ENCODE results near the gene CAMKK2.
A peak's percentile ranks its signal among the peaks of the same experiment; 100 is the strongest.
"Not testable (repeated sequence)": the region's sequence is repeated elsewhere in the genome, so short reads cannot be mapped to it uniquely, and the experiment has no call there.

The CAMKK2 gene

DNA sequence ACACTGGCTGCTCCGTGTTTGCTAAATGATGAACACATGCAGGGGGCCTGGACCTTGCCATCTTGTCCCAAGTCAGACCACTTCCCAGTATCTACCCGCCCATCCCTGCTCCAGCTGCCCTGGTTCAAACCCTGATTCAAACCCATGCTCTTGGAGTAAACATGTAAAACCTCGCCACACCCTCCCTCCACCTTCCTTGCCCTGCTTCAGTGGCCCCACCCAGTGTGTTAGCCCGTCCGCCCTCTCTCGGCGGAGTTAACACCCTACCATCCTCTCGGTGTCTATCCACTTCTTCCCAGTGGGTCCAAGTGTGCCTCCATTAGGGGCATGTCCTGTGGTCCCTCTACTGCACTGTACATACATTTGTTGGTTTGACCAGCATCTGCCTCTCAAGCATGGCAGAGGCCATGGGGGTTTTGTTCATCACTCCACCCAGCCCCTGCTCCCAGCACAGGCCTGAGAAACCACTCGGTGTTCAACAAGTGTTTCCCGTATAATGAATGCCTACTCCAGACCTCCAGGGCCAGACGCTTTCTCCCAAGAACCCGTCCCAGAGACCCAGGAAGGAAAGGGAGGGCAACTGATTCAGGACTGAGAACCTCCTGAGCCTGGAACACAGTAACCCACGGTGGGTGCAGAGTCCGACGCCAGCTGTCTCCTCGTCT is 49.5 kb downstream of the CAMKK2 start:
- no peak for DNase-seq

DNA sequence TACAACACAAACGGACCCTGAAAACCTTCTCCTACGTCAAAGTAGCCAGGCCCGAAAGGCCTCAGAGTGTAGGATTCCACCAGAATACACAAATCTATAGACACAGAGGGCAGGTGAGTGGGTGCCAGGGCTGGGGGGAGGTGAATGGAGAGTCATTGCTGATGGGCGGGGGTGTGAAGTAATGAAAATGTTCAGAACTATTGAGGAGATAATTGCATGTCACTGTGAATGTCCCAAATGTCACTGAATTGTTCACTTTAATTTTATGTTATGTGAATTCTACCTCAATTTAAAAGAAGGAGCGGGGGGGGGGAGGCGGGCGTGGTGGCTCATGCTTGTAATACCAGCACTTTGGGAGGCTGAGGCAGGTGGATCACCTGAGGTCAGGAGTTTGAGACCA is 50.6 kb downstream of the CAMKK2 start:
- DNase-seq = no peak

DNA sequence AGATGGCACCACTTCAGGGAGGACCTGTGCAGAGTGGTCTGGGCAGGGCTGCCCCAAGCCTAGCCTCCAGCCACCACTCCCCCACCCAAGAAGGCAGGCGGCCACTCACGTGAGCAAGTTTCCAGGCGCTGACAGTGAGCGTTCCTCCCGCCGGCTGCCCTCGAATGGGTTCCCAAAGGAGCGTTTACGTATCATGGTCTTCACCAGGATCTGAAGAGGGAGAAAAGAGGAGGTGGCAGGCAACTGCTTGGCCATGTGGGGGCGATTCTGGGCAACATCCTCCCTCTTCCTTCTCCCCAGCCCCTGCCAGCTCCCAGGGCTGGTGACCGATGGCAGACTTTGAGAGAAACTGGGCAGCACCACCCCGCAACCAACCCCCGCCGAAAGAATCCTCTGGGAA is 51.5 kb downstream of the CAMKK2 start:
- DNase-seq = no peak

DNA sequence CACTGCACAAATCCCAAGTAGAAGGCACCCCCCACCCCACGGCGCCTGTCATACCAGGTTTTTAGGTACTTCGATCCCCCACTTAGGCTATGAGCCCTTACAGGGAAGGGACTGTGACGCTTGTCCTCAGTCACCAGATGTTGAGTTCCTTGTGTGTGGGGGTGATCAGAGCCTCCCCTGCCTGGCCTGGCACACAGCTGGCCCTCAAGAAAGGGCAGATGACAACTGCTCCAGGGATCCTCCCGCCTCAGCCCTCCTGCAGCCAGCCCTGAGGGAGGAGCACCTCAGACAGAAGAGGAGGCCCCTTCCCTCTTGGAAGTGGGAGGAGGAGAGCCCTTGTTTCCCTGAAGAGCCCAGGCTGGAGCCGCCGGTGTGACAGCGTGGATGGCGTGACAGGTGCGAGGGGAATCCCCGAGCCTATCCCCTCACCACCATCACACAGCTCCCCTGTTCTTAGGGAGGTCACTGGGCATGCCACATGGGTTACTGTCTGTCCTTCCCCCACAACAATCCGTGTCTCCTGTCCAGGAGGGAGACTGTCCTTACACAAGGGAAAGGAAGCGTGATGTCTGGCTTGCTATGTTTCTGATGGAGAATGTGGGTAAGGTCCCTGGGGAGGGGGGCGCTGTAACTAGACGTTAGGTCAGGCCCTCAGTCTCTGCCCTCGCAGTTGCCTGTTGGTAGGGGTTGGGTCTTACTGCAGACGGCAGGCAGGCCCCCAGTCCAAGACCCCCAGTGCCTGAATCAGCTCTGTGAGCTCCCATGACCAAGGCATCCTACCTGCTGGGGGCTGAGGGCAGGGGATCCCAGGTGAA is 55.1 kb downstream of the CAMKK2 start:
- peak; percentile 61 for DNase-seq

DNA sequence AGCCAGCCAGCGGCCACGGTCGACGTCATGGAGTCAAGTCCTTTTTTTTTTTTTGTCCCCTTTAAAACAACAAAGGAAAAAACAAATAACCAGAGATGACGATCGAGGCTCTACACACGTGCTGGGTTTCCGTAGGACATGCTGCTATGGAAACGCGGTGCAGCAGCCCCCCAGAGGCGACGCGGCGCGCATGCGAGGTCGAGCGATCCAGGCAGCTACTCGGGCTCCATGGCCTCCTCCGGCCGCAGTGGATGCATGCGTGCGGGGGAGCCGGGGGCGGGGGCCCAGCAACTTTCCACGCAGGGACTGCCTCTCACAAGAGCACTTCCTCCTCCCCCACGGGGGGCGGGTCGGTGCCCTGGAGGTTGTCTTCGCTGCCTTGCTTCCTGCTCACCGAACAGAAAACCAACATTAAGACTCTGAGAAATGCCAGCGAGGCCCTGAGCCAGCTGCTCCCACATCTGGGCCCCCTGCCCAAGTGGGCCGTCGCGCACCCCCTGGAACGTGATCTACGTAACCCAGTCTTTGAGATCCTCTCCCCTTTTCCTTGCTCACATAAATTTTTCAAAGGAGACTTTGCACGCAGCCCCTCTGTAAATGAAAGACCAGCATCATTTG is 55.9 kb downstream of the CAMKK2 start:
- DNase-seq = peak; percentile 84

DNA sequence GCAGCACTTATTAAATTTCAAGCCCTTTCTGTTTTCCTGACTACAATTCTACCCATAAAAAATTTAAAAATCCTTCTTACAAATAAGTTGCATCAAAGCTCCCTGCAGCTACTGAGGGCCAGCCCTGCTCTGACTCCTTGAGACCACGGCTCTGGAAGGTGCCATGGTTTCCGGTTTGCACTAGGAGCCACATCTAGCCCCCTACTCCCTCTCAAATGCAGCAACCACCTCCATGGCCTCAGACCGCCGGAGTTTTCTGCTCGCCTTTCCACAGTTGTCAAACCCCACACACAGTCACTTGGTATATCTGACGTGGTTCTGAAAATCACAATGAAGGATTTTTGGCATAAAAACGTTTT is 56.5 kb downstream of the CAMKK2 start:
- DNase-seq = no peak

DNA sequence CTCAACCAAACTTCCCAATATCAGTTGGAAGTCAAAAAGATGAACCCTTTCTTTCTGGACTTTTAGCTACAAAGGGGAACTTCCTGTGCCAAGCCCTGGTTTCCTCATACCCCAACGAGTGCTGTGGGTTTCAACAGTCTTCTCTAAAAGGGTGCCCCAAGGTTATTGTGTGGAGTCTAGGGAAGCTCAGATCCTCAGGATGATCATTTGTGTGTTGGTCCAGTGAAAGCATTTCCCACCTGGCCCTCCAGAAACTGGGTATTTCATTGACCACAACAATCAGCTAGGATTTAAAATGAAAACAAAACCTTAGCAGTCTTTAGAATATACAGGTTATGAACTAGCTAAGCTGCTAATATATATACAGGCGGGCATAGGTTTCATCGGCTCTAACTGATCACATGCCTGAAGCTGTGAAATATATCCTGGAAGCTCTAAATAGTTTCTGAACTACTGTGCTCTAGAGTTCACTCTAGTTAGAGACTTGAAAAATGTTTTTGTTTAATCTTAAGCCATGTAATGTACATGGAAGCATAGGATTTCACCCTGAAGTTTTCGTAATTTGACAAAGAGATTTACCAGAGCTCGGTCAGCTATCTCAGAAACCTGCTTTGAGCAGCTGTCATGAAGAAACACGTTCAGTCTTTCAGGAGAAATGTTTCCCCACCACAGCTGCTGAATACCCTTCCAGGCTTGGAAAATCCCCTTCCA is 57.0 kb downstream of the CAMKK2 start:
- no peak for DNase-seq

DNA sequence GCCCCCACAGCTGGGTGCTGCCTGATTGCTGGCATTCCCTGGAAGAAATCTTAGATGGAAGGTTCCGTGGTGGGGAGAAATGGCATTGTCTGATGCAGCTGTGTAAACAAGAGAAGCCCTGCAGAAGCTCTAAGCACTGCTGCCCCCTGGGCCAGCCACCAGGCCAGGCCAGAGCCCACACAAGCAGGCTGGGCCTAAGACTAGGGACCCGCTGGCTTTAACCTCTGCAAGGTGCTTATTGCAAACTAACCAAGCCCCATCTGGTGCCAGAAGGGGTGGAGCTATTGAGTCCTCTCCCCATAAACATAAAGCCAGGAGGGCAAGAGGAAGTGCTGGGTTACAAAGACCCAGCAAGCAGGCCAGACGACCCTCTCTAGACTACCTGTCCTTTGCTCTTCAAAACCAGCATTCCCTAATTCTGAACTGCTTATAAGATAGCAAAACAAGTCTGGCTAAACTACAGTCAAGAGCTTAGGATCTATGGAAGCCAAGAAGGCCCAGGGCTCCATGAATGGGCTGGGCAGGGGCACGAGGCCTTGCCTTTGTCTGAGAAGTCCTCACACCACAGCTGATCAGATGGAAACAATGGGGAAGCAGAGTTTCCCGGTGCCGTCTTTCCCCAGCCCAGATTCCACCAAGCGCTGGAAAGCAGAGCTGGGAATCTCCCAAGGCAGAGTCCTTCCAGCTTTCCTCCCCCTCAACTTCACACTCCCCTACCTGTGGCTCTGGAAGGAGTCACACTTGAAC is 57.7 kb downstream of the CAMKK2 start:
- DNase-seq = peak; percentile 40

DNA sequence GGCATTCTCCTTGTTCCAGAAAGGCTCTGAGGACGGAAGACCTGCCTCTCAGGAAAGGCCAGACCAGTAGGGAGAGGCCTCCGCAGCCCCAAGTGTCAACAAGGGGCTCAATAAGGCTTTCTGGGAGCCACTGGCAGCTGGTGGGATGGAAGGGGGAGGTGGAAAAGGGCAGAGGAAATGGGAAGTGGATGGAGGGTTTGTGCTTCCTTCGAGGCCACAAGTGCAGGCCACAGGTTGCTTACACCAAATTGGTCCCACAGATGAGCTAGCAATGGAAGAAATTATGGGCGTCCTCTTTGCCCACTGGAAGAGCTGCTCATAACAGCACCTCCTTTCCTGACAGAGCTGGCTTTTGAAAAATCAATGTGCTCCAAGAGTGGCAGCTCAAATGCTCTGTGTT is 58.4 kb downstream of the CAMKK2 start:
- DNase-seq = no peak

DNA sequence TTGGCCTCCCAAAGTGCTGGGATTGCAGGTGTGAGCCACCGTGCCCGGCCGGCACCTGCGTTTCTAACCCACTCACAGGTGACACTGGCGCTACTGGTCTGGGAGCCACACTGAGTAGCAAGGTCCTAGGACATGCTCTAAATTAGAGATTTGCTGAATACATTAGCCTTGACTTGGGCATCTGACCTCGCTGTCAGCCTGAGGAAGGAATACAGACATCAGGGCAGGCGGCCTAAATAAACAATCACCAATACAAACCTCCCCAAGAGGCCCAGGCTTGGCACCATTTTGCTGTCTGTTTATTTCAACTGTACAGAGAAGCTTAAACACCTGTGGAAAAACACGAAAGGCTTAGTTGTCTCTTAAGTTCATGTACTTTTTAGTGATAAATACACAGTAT is 59.1 kb downstream of the CAMKK2 start:
- DNase-seq = no peak

DNA sequence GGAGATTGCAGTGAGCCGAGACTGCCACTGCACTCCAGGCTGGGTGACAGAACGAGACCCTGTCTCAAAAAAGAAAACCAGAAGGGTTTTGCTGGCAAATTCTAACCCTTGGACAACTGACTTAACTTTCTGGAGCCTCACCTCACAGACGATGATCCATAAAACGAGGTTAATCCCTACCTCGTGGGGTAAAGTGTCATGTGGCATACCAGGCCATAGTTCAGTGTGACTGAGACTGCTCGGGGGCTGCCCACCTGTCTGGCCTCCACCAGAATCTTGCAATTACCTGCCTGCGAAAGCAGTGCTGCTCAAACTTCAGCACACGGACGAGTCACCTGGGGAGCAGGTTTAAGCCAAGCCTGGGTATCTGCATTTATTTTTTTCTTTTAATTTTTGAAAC is 59.7 kb downstream of the CAMKK2 start:
- DNase-seq = no peak

DNA sequence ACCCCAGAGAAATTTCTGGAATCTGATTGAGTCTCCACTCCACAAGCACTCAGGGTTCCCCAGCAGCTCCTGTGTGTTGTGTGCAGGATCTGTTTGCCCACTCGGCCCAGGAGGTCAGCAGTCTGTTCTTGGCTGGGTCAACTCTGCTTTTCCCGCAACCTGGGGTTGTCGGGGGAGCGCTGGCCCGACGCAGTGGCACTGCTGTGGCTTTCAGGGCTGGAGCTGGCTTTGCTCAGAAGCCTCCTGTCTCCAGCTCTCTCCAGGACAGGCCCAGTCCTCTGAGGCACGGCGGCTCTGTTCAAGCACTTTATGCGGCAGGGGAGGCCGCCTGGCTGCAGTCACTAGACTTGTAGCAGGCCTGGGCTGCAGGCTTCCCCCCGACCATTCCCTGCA is 62.9 kb downstream of the CAMKK2 start:
- DNase-seq = no peak

DNA sequence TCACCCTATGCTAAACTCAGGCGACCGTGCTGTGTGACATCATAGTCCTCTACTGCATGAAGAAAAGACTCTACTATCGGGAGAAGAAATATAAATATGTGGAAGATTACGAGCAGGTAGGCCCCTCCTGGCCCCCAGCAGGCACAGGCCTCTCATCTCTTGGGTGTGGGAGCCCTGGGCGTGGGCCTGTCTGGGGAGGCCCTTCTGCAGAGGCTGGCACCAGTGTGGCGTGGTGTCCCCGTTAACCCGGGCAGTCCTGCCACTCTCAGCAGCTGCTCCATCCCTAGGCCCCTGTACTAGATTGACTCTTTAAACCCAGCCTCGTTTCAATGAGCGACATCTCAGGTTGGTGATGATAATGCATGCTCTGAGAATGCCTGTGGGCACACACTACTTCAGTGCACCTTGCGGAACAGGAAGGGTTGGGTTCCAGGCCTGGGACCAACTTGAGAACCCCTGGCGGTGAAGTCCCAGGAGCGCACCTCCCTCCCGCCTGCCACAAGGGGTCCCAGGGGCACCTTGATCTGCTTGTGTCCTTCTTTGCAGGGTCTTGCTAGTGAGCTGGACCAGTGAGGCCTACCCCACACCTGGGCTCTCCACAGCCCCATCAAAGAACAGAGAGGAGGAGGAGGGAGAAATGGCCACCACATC is 63.4 kb downstream of the CAMKK2 start:
- no peak for DNase-seq

DNA sequence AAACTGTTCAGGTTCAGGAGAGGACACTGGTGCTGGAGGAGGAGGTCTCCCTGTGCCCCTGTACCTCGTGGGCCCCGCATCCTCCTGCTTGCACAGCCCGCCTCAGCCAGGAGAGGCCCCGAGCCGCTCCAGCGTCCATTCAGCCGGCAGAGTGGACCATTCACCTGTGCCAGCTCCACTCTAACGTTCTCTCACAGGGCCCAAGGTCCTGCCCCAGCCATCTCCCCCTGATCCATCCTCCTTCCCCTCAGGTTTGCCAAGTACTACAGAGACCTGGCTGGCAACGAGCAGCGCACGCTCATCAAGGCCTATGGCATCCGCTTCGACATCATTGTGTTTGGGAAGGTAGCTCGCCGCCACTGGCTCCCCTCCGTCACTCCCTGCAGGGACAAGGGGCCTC is 64.3 kb downstream of the CAMKK2 start:
- no peak for DNase-seq

DNA sequence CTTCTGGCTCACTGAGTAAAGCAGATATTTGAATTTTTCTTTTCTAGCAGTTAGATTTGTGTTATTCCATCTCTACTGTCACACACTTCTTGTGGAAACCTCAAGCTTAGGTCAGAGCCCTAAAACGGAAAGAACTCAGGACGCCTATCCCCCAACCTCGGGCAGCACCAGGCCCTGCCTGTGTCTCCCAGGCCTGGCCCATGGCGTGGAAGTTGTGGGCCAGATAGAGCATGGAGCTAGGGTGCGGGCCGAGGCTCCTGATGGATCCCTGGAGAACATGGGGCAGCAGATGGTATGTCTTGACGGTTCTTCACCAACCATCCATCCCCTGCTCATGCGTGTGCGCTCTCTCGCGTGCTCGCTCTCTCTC is 66.0 kb downstream of the CAMKK2 start:
- no peak for DNase-seq

DNA sequence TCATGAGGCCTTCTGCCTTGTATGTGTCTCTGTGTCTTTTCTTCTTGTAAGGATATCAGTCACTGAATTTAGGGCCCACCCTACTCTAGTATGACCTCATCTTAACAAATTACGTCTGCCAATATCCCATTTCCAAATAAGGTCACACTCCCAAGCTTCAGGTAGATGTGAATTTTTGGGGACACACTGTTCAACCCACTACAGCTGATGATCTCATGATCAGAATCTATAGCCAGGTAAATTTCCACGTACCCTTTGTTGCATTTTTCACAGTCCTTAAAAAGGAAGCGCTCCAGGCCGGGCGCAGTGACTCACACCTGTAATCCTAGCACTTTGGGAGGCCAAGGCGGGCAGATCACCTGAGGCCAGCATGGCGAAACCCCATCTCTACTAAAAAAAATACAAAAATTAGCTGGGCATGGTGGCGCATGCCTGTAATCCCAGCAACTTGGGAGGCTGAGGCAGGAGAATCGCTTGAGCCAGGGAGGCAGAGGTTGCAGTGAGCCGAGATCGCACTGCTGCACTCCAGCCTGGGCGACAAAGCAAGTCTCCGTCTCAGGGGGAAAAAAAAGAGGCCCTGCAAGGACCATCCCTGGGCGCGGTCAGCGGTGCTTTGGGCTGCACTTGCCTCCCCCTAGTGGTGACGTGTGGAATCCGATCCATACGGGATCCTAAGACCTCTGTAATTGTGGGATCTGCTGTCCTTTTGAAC is 66.5 kb downstream of the CAMKK2 start:
- peak; percentile 47 for DNase-seq

DNA sequence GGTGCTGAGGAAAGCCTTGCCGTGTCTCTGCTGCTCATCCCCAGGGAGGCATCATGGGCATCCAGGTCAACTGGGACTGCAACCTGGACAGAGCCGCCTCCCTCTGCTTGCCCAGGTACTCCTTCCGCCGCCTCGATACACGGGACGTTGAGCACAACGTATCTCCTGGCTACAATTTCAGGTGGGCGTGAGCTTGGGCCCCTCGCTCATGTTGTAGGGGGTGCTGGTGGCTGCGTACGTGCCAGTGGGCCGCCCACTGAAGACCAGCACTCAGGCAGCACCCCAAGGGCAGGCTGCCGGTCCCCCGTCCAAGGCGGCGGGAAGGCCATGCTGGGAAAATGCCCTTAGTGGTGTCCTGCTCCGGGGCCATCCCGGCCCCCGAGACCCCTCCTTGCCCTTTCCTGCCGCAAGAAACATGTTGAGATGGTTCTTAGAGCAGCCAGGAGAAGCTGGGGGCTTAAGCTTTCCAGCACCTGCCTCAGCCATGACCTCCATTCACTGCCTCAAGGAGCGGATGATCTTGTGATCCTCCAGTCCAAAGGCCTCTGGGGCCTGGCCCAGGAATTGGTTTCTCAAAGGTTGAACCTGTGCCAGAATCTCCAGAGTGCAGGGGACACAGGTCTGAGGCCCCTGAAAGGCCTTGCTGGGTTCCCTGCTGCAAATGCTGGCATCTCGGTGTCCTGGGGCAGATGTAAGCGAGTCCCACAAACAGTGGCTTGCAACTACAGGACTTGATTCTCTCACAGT is 67.4 kb downstream of the CAMKK2 start:
- DNase-seq = no peak

DNA sequence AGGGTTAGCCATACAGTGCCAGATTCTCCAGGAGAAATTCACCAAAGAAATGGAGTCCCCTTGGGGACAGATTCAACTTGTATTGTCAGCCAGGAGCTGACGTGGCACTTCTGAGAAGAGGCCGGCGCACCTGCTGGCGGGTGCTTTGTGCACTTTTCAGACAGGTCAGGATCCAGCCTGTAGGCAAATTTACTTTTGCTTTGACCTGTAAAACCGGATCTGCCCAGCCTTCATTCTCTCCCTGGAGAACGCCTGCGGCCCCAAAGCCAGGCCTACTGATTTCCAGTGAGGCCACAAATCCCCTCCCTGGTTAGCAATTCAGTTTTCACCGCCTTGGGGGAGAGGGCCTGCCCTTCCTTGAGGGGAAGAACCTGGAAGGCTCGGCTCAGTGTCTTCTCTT is 69.2 kb downstream of the CAMKK2 start:
- no peak for DNase-seq

DNA sequence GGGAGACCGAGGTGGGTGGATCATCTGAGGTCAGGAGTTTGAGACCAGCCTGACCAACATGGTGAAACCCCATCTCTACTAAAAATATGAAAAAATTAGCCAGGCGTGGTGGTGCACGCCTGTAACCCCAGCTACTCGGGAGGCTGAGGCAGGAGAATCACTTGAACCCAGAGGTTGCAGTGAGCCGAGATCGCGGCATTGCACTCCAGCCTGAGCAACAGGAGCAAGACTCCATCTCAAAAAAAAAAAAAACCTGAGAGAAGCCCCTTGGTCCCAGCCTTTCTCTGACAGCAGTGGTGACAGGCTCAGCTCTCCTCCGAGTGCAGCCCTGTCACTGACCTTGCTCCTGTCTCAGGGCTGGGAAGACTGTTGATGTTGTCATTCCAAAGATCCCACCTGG is 69.6 kb downstream of the CAMKK2 start:
- not testable (repeated sequence) for DNase-seq

DNA sequence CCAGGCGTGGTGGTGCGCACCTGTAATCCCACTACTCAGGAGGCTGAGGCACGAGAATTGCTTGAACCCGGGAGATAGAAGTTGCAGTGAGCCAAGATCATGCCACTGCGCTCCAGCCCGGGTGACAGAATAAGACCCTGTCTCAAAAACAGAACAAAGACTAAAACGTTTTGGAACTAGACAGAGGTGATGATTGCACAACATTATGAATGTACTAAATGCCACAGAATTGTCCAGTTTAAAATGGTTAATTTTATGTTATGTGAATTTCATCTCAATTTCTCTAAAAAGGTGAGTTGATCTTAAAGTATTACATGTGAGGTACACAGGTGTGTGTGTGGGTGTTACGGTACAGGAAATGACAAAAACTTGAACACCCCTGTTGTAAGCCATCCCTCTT is 70.1 kb downstream of the CAMKK2 start:
- no peak for DNase-seq

DNA sequence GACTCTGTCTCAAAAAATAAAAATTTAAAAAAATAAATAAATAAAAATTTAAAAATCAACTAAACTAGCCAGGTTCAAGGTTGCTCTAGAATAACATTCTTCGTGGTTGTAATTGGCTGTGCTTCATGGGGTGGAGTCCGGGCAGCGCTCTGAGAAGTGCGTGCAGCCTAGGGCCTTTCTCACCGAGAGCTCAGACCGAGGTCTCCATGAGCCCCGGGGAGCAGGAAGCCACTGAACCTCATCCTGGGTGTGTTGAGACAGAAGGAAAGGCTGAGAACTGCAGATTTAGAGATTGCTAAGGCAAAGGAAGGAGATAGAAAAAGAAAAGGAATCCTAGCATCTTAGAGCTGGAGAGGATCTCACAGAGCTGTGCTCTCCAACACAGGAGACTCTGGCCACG is 71.9 kb downstream of the CAMKK2 start:
- DNase-seq = no peak

All from right kidney (tissue), 1 donor.